Liver (tissue), 3 donors: ENCODE measurements around the gene ZCWPW1.

Experiments used
- CTCF ChIP-seq: fragments of 150-350 bp; IDR thresholded peaks from 2 replicates; pipeline ENCODE4 v1.5.1; 2017; ENCODE audit warnings: improper control_type of control experiment, low read depth, low read length; ENCODE audit not compliant: missing input control
- GABPA ChIP-seq, 2 donors: IDR thresholded peaks in 1 of 2; conservative IDR thresholded peaks in 1 of 2; 2 replicates each; pipeline ENCODE4 v1.6.1; 2016; ENCODE audit warnings: antibody characterized with exemption in 2 of 2, mild to moderate bottlenecking in 1 of 2, moderate library complexity in 1 of 2
- JUND ChIP-seq, 2 donors: IDR thresholded peaks; 2 replicates each; pipeline ENCODE4 v1.6.1; 2016; ENCODE audit warnings: antibody characterized with exemption in 2 of 2
- TAF1 ChIP-seq: conservative IDR thresholded peaks from 2 replicates; pipeline ENCODE4 v1.6.1; 2016; ENCODE audit warnings: antibody characterized with exemption, mild to moderate bottlenecking
- YY1 ChIP-seq: IDR thresholded peaks from 2 replicates; pipeline ENCODE4 v1.6.1; 2016; ENCODE audit warnings: antibody characterized with exemption, mild to moderate bottlenecking
- ZBTB33 ChIP-seq: IDR thresholded peaks from 2 replicates; pipeline ENCODE4 v1.6.1; 2016; ENCODE audit warnings: antibody characterized with exemption
- TF ChIP-seq, protein P1 (sequence below): IDR thresholded peaks from 2 replicates; pipeline ENCODE4 v1.6.1; 2016; ENCODE audit warnings: antibody characterized with exemption, mild to moderate bottlenecking
- donor health status: healthy.
- donor health status: healthy.

DNA sequence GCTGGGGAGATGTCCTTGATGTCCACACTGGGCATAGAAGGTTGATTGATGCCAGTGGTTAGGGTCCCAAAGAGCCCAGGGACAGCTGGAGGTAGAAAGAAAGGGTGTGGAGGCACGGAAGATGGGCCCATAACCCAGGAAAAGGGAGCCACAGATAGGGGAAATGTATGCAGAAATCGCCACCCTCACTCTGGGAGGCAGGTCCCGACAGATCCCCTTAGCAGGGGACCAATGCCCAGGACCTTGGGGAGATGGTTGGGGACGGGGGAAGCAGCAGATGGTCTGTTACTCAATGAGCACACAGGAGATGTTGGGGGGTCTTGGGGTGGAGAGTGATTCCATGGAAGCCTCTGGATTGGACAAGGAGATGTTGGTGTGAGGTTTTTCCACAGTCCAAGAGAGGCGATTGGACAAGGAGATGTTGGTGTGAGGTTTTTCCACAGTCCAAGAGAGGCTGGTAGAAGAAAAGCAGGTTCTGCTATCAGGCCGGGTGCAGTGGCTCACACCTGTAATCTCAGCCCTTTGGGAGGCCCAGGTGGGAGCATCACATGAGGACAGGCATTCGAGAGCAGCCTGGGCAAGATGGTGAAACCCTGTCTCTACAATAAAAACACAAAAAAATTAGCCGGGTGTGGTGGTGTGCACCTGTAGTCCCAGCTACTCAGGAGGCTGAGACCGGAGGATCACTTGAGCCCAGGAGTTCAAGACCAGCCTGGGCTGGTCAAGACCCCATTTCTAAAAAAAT, 14.8 kb upstream of the ZCWPW1 start:
- no peak for TF ChIP-seq CTCF
- TF ChIP-seq ZBTB33 = no peak
- TF ChIP-seq JUND (IDR thresholded peaks at IDR 0.05) = no peak
- no peak for TF ChIP-seq YY1
- TF ChIP-seq, protein P1, sequence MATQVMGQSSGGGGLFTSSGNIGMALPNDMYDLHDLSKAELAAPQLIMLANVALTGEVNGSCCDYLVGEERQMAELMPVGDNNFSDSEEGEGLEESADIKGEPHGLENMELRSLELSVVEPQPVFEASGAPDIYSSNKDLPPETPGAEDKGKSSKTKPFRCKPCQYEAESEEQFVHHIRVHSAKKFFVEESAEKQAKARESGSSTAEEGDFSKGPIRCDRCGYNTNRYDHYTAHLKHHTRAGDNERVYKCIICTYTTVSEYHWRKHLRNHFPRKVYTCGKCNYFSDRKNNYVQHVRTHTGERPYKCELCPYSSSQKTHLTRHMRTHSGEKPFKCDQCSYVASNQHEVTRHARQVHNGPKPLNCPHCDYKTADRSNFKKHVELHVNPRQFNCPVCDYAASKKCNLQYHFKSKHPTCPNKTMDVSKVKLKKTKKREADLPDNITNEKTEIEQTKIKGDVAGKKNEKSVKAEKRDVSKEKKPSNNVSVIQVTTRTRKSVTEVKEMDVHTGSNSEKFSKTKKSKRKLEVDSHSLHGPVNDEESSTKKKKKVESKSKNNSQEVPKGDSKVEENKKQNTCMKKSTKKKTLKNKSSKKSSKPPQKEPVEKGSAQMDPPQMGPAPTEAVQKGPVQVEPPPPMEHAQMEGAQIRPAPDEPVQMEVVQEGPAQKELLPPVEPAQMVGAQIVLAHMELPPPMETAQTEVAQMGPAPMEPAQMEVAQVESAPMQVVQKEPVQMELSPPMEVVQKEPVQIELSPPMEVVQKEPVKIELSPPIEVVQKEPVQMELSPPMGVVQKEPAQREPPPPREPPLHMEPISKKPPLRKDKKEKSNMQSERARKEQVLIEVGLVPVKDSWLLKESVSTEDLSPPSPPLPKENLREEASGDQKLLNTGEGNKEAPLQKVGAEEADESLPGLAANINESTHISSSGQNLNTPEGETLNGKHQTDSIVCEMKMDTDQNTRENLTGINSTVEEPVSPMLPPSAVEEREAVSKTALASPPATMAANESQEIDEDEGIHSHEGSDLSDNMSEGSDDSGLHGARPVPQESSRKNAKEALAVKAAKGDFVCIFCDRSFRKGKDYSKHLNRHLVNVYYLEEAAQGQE = no peak
- TF ChIP-seq GABPA (IDR thresholded peaks at IDR 0.05 in 1 of 2, conservative IDR thresholded peaks at IDR 0.05 in 1 of 2) = no peak
- TF ChIP-seq TAF1 = no peak
